ENCODE measurements around the gene PTPRN2. TPM values are rescaled to one million over a fixed set of nuclear protein-coding genes. Genes with fewer than 3 reads are reported as not detected.

PTPRN2 gene
- total and polyA plus RNA-seq, 2 of the 13 experiments (the other 11 are each of a cell fraction or from before 2014, with no cell fraction given): 2.5 to 24.2 TPM

- Histone ChIP-seq H2AFZ (ENCODE audit: low read length) (no peak overlapping the region), H3K9ac (ENCODE audit: insufficient read depth, low read depth, low read length) (no peak overlapping the region), H3K27me3 (ENCODE audit: control insufficient read depth in 1 of 2, insufficient read depth in 2 of 2, low read length in 2 of 2) (peaks cover 2 to 16% of the 10 kb centered on the region in 2 experiments; a peak in 3 of 5 replicates), H4K20me1 (ENCODE audit: insufficient read depth, low read length) (no peaks in the 10 kb centered on the region), H3K9me3 (ENCODE audit: low read length) (no peaks in the 10 kb centered on the region), H3K4me3 (replicated peaks in 1 of 3; ENCODE audit: insufficient read depth in 1 of 3, low read depth in 2 of 3, low read length in 3 of 3) (no peak overlapping the region), H3K36me3 (replicated peaks in 1 of 2; ENCODE audit: control insufficient read depth in 1 of 2, insufficient read depth in 2 of 2, low read length in 2 of 2) (no peaks in the 10 kb centered on the region), H3K4me2 (ENCODE audit: low read depth, low read length) (no peak overlapping the region), H3K27ac (ENCODE audit: extremely low read length, insufficient read depth, low read length) (no peak overlapping the region), H3K79me2 (ENCODE audit: insufficient read depth, low read length) (no peaks in the 10 kb centered on the region), H3K4me1 (ENCODE audit: insufficient read depth, low read length) (peaks cover 9% of the 10 kb centered on the region; the same call in 1 of the 2 replicates)
- DNase-seq (ENCODE audit: low spot score) (no peak), FAIRE-seq (no peak), ATAC-seq (no peak)
- WGBS (ENCODE audit: low lambda C conversion rate): 79% methylated on average over 9 of the region's 11 CpGs
- intact Hi-C loops (cut with micrococcal nuclease; ENCODE audit: unreplicated experiment): no loop called here
- no peak for TF ChIP-seq THAP9 (CRISPR knock-in tag; IDR thresholded peaks at IDR 0.05; ENCODE audit: borderline replicate concordance)
- TF ChIP-seq PAXIP1 (CRISPR knock-in tag; conservative IDR thresholded peaks at IDR 0.05): no peak
- TF ChIP-seq GPBP1L1 (CRISPR knock-in tag; IDR thresholded peaks at IDR 0.05): no peak
- TF ChIP-seq ATF7 (IDR thresholded peaks at IDR 0.05): no peak
- TF ChIP-seq ATF7 (CRISPR knock-in tag; IDR thresholded peaks at IDR 0.05): no peak
- TF ChIP-seq, protein P1, sequence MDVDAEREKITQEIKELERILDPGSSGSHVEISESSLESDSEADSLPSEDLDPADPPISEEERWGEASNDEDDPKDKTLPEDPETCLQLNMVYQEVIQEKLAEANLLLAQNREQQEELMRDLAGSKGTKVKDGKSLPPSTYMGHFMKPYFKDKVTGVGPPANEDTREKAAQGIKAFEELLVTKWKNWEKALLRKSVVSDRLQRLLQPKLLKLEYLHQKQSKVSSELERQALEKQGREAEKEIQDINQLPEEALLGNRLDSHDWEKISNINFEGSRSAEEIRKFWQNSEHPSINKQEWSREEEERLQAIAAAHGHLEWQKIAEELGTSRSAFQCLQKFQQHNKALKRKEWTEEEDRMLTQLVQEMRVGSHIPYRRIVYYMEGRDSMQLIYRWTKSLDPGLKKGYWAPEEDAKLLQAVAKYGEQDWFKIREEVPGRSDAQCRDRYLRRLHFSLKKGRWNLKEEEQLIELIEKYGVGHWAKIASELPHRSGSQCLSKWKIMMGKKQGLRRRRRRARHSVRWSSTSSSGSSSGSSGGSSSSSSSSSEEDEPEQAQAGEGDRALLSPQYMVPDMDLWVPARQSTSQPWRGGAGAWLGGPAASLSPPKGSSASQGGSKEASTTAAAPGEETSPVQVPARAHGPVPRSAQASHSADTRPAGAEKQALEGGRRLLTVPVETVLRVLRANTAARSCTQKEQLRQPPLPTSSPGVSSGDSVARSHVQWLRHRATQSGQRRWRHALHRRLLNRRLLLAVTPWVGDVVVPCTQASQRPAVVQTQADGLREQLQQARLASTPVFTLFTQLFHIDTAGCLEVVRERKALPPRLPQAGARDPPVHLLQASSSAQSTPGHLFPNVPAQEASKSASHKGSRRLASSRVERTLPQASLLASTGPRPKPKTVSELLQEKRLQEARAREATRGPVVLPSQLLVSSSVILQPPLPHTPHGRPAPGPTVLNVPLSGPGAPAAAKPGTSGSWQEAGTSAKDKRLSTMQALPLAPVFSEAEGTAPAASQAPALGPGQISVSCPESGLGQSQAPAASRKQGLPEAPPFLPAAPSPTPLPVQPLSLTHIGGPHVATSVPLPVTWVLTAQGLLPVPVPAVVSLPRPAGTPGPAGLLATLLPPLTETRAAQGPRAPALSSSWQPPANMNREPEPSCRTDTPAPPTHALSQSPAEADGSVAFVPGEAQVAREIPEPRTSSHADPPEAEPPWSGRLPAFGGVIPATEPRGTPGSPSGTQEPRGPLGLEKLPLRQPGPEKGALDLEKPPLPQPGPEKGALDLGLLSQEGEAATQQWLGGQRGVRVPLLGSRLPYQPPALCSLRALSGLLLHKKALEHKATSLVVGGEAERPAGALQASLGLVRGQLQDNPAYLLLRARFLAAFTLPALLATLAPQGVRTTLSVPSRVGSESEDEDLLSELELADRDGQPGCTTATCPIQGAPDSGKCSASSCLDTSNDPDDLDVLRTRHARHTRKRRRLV (CRISPR knock-in tag; IDR thresholded peaks at IDR 0.05): no peak
- no peak for TF ChIP-seq BRCA1 (CRISPR knock-in tag; IDR thresholded peaks at IDR 0.05)
- TF ChIP-seq DRAP1 (CRISPR knock-in tag; IDR thresholded peaks at IDR 0.05): no peak
- TF ChIP-seq BRF2 (CRISPR knock-in tag; IDR thresholded peaks at IDR 0.05): no peak
- in situ Hi-C loops (cut with HindIII; ENCODE audit: extremely low pct_ligation_motif_present, low pct_unique_long_range_greater_than_20kb): no loop called here
- no TSS peak for BruUV-seq (replicated peaks)
- ChIA-PET POLR2A (no interaction called here), CTCF (ENCODE audit: low intra/inter-chr PET ratio, low total read pairs) (no interaction called here)
Observed at GRCh38 chr7:157596471-157596870, 991.2 kb downstream of the PTPRN2 start.
